AG04450 (cell line): ENCODE measurements around the gene MPP3. TPM values are rescaled to one million over a fixed set of nuclear protein-coding genes. Genes with fewer than 3 reads are reported as not detected.

Experiments
- CTCF ChIA-PET: fragments of 300-600, 350-600 bp; formaldehyde crosslinking; extraction: SDS; loops from one replicate; lab custom pipeline; 2022; ENCODE audit warnings: antibody characterized with exemption, inconsistent platforms; lab: Charles Lee
- POLR2A ChIA-PET: fragments of 350-600 bp; formaldehyde crosslinking; extraction: SDS; loops from one replicate; lab custom pipeline; 2021; ENCODE audit warnings: antibody characterized with exemption, inconsistent platforms; lab: Yijun Ruan, JAX
- DNase-seq: peaks from one replicate; pipeline ENCODE4 v3.0.0-alpha.2; 2011; ENCODE audit warnings: low read depth, low spot score
- H3K27ac ChIP-seq: one replicate; pipeline ENCODE4 v1.5.1; 2012; ENCODE audit warnings: low read depth, low read length, control low read depth
- H3K27me3 ChIP-seq: one replicate; pipeline ENCODE4 v1.6.0; 2012; ENCODE audit warnings: low read length; ENCODE audit not compliant: control insufficient read depth, insufficient read depth
- H3K4me3 ChIP-seq: 2 replicates; pipeline ENCODE4 v1.5.1; 2011; ENCODE audit warnings: mild to moderate bottlenecking, low read depth, low read length, control low read depth
- H3K9me3 ChIP-seq: 2 replicates; pipeline ENCODE4 v1.5.1; 2012; ENCODE audit warnings: low read length; ENCODE audit not compliant: control insufficient read depth, insufficient read depth
- polyA minus RNA-seq: library from RNA; depleted of rRNA, polyadenylated mRNA; stranded (reverse); fragments of >200 nt; gene quantifications from 2 replicates; pipeline ENCODE4 v1.2.3, GENCODE V29; 2011; rRNA and poly(A)+ RNA removed
- polyA plus RNA-seq: library from polyadenylated mRNA; depleted of rRNA; stranded (reverse); fragments of >200 nt; gene quantifications from 2 replicates; pipeline ENCODE4 v1.2.3, GENCODE V29; 2011; rRNA removed
- TF ChIP-seq, protein P1 (sequence below): IDR thresholded peaks from 2 replicates; pipeline ENCODE4 v1.5.1; 2011; ENCODE audit warnings: low read depth, low read length, control low read depth, inconsistent platforms

MPP3 gene
- polyA plus RNA-seq (4.5 and 4.7 TPM in 2 replicates), polyA minus RNA-seq (4.6 and 6.6 TPM in 2 replicates)

- Histone ChIP-seq H3K9me3 (no peaks in the 10 kb centered on the region; the same call in 1 of the 2 replicates), H3K27ac (peak within 1 kb of the TSS; percentile 21), H3K4me3 (peak within 1 kb of the TSS; percentile 70), H3K27me3 (peaks cover 2% of the 10 kb centered on the region)
- ChIA-PET CTCF (interaction anchor here (1.6 to 2.4 kb wide), 2 partner anchors 13 kb away, joined by 5 to 12 read pairs; partner anchors contain the start of gene CD300LG), POLR2A (no interaction called here)
- no peak for DNase-seq
- TF ChIP-seq, protein P1, sequence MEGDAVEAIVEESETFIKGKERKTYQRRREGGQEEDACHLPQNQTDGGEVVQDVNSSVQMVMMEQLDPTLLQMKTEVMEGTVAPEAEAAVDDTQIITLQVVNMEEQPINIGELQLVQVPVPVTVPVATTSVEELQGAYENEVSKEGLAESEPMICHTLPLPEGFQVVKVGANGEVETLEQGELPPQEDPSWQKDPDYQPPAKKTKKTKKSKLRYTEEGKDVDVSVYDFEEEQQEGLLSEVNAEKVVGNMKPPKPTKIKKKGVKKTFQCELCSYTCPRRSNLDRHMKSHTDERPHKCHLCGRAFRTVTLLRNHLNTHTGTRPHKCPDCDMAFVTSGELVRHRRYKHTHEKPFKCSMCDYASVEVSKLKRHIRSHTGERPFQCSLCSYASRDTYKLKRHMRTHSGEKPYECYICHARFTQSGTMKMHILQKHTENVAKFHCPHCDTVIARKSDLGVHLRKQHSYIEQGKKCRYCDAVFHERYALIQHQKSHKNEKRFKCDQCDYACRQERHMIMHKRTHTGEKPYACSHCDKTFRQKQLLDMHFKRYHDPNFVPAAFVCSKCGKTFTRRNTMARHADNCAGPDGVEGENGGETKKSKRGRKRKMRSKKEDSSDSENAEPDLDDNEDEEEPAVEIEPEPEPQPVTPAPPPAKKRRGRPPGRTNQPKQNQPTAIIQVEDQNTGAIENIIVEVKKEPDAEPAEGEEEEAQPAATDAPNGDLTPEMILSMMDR, result no peak
These were observed at the start of gene MPP3 for GRCh38 chr17:43832976-43833829. TSS of gene MPP3 (minus strand) at chr17:43833146. CDS start at chr17:43831906, 1,240 bp downstream.

GRCh38 chr17:43881758-43882505 lies 49.0 kb upstream of the MPP3 start:
- ChIA-PET POLR2A (no interaction called here), CTCF (no interaction called here)
- DNase-seq, result no peak
- Histone ChIP-seq H3K4me3 (no peak overlapping the region), H3K27me3 (peaks cover 9% of the 10 kb centered on the region), H3K27ac (no peak overlapping the region), H3K9me3 (no peaks in the 10 kb centered on the region; the same call in 1 of the 2 replicates)
- TF ChIP-seq, protein P1, result no peak

DNA sequence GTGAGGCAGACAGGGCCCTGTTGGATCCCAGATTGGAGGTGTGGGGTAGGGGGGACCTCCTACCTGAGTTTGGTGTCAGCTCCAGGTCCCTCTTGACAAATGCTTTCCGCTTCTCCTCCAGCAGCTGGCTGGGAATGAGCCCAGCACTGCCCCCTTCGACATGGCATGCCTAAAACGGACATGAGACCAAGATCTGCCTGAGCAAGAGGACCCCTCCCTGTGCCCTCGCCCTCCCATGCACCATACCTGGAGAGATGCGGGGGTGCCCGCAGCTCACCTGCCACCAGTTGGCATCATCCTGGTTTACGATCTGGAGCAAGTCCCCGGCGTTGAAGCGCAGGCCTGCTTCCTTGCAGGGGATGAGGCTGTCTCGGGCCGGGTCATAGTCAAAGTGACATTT lies 48.2 kb upstream of the MPP3 start:
- ChIA-PET CTCF (interaction anchor here (1.0 to 1.3 kb wide), 2 partner anchors 63 to 99 kb away, joined by 3 to 4 read pairs; no protein-coding TSS in a partner anchor), POLR2A (no interaction called here)
- Histone ChIP-seq H3K27me3 (peaks cover 9% of the 10 kb centered on the region), H3K27ac (no peak overlapping the region), H3K9me3 (no peaks in the 10 kb centered on the region; the same call in 1 of the 2 replicates), H3K4me3 (no peak overlapping the region)
- TF ChIP-seq, protein P1, result no peak
- no peak for DNase-seq

- H3K4me3 ChIP-seq, result no peak overlapping the region
- CTCF ChIA-PET, result interaction anchor here (0.6 to 1.3 kb wide), 4 partner anchors 24 to 113 kb away, joined by 3 to 4 read pairs (median 3); no protein-coding TSS in a partner anchor
These were observed 47.6 kb upstream of the MPP3 start for GRCh38 chr17:43880420-43880991.

More at GRCh38 chr17:43880420-43880991, 47.6 kb upstream of the MPP3 start:
- no peak for DNase-seq
- H3K27me3 ChIP-seq, result peaks cover 12% of the 10 kb centered on the region
- H3K27ac ChIP-seq, result no peak overlapping the region
- H3K9me3 ChIP-seq, result no peaks in the 10 kb centered on the region; the same call in 1 of the 2 replicates
- TF ChIP-seq, protein P1, result peak; percentile 57
- POLR2A ChIA-PET, result no interaction called here
